Nephron progenitor cell (in vitro differentiated cells): ENCODE results near the gene NGEF.
"Not testable (repeated sequence)": the region's sequence is repeated elsewhere in the genome, so short reads cannot be mapped to it uniquely, and the experiment has no call there.

Experiments
- DNase-seq: peaks from one replicate; pipeline ENCODE4 v3.0.0; 2021
- H3K27ac Mint-ChIP-seq: 2 replicates; pipeline ENCODE4 v1.8.0; 2021; ENCODE audit warnings: mild to moderate bottlenecking, moderate library complexity, mixed read lengths
- H3K27me3 Mint-ChIP-seq: 2 replicates; pipeline ENCODE4 v1.8.0; 2021; ENCODE audit warnings: mild to moderate bottlenecking, low read depth, mixed read lengths; ENCODE audit not compliant: poor library complexity
- H3K36me3 Mint-ChIP-seq: 2 replicates; pipeline ENCODE4 v1.8.0; 2021; ENCODE audit warnings: low read depth, mixed read lengths
- H3K4me1 Mint-ChIP-seq: 2 replicates; pipeline ENCODE4 v1.8.0; 2021; ENCODE audit warnings: mixed read lengths
- H3K4me3 Mint-ChIP-seq: 2 replicates; pipeline ENCODE4 v1.8.0; 2021; ENCODE audit warnings: mild to moderate bottlenecking, moderate library complexity, mixed read lengths
- H3K9me3 Mint-ChIP-seq: 2 replicates; pipeline ENCODE4 v1.8.0; 2021; ENCODE audit warnings: mild to moderate bottlenecking, moderate library complexity, mixed read lengths
- CTCF ChIP-seq: fragments of 200-600 bp; sonication (generic); IDR thresholded peaks from 2 replicates; pipeline ENCODE4 v1.5.0; 2021; ENCODE audit warnings: antibody characterized with exemption

NGEF gene

GRCh38 chr2:233021771-233022170 is 8.7 kb upstream of the NGEF start:
- H3K36me3 Mint-ChIP-seq, result no peaks in the 10 kb centered on the region
- H3K9me3 Mint-ChIP-seq, result no peaks in the 10 kb centered on the region
- H3K27ac Mint-ChIP-seq, result no peak overlapping the region
- DNase-seq, result no peak
- H3K4me1 Mint-ChIP-seq, result no peaks in the 10 kb centered on the region
- no peak for TF ChIP-seq CTCF
- peaks cover 8% of the 10 kb centered on the region for H3K27me3 Mint-ChIP-seq
- H3K4me3 Mint-ChIP-seq, result no peak overlapping the region

GRCh38 chr2:233020454-233020853 is 7.4 kb upstream of the NGEF start:
- H3K4me1 Mint-ChIP-seq, result no peaks in the 10 kb centered on the region
- DNase-seq, result no peak
- H3K27ac Mint-ChIP-seq, result no peak overlapping the region
- H3K27me3 Mint-ChIP-seq, result peaks cover 12% of the 10 kb centered on the region
- no peak overlapping the region for H3K4me3 Mint-ChIP-seq
- no peak for TF ChIP-seq CTCF
- no peaks in the 10 kb centered on the region for H3K9me3 Mint-ChIP-seq
- no peaks in the 10 kb centered on the region for H3K36me3 Mint-ChIP-seq

GRCh38 chr2:233019610-233020009 is 6.6 kb upstream of the NGEF start:
- peaks cover 15% of the 10 kb centered on the region for H3K27me3 Mint-ChIP-seq
- not testable (repeated sequence) for H3K9me3 Mint-ChIP-seq, H3K4me1 Mint-ChIP-seq, H3K4me3 Mint-ChIP-seq, H3K27ac Mint-ChIP-seq, H3K36me3 Mint-ChIP-seq, DNase-seq

- Mint-ChIP-seq H3K4me3 (no peak overlapping the region), H3K36me3 (no peaks in the 10 kb centered on the region), H3K9me3 (no peaks in the 10 kb centered on the region), H3K4me1 (peaks cover 1% of the 10 kb centered on the region), H3K27me3 (peaks cover 15% of the 10 kb centered on the region), H3K27ac (no peak overlapping the region)
- TF ChIP-seq CTCF, result no peak
- no peak for DNase-seq
Measured at GRCh38 chr2:233017947-233018346, 4.9 kb upstream of the NGEF start.

GRCh38 chr2:233015019-233015645 is 2.1 kb upstream of the NGEF start:
- H3K27ac Mint-ChIP-seq, result peak overlapping the region; percentile 2
- no peaks in the 10 kb centered on the region for H3K9me3 Mint-ChIP-seq
- H3K27me3 Mint-ChIP-seq, result peaks cover 15% of the 10 kb centered on the region
- H3K4me1 Mint-ChIP-seq, result peaks cover 22% of the 10 kb centered on the region
- DNase-seq, result no peak
- no peaks in the 10 kb centered on the region for H3K36me3 Mint-ChIP-seq
- TF ChIP-seq CTCF, result no peak
- H3K4me3 Mint-ChIP-seq, result no peak overlapping the region

- Mint-ChIP-seq H3K36me3 (no peaks in the 10 kb centered on the region), H3K27ac (no peak overlapping the region), H3K4me3 (no peak overlapping the region), H3K9me3 (no peaks in the 10 kb centered on the region), H3K4me1 (peaks cover 22% of the 10 kb centered on the region), H3K27me3 (peaks cover 12% of the 10 kb centered on the region)
- DNase-seq, result no peak
- TF ChIP-seq CTCF, result no peak
Measured at GRCh38 chr2:233013650-233014049, 594 bp upstream of the NGEF start.
